GM18858 (cell line): ENCODE results near the gene SERHL2.
A peak's percentile ranks its signal among the peaks of the same experiment; 100 is the strongest.
"Not testable (repeated sequence)": the region's sequence is repeated elsewhere in the genome, so short reads cannot be mapped to it uniquely, and the experiment has no call there.

Experiments
- ATAC-seq: cut with Tn5 transposase; IDR thresholded peaks from one replicate; pipeline ENCODE4 v1.9.1; 2021; ENCODE audit not compliant: unreplicated experiment

The SERHL2 gene

GRCh38 chr22:42535082-42535731, 18.5 kb upstream of the SERHL2 start:
- ATAC-seq, result not testable (repeated sequence)

GRCh38 chr22:42536166-42536565, 17.6 kb upstream of the SERHL2 start:
- no peak for ATAC-seq

- not testable (repeated sequence) for ATAC-seq
Observed at GRCh38 chr22:42536634-42537033, 17.1 kb upstream of the SERHL2 start.

GRCh38 chr22:42537199-42537831, 16.4 kb upstream of the SERHL2 start:
- peak; percentile 38 for ATAC-seq

GRCh38 chr22:42539236-42539771, 14.5 kb upstream of the SERHL2 start:
- not testable (repeated sequence) for ATAC-seq

GRCh38 chr22:42544686-42545085, 9.1 kb upstream of the SERHL2 start:
- no peak for ATAC-seq

GRCh38 chr22:42547562-42547961, 6.2 kb upstream of the SERHL2 start:
- no peak for ATAC-seq

- not testable (repeated sequence) for ATAC-seq
Observed at GRCh38 chr22:42548126-42548525, 5.6 kb upstream of the SERHL2 start.

GRCh38 chr22:42548597-42549330, 5.0 kb upstream of the SERHL2 start:
- no peak for ATAC-seq

- no peak for ATAC-seq
Observed at GRCh38 chr22:42549331-42550060, 4.3 kb upstream of the SERHL2 start.

- not testable (repeated sequence) for ATAC-seq
Observed at GRCh38 chr22:42552294-42552647, 1.5 kb upstream of the SERHL2 start.

- ATAC-seq, result no peak
Observed at GRCh38 chr22:42560381-42560780, 6.6 kb downstream of the SERHL2 start.

- ATAC-seq, result no peak
Observed at GRCh38 chr22:42560781-42561180, 7.0 kb downstream of the SERHL2 start.

GRCh38 chr22:42561856-42562255, 8.1 kb downstream of the SERHL2 start:
- ATAC-seq, result no peak

GRCh38 chr22:42562279-42562678, 8.5 kb downstream of the SERHL2 start:
- ATAC-seq, result no peak

GRCh38 chr22:42562684-42563083, 8.9 kb downstream of the SERHL2 start:
- no peak for ATAC-seq

GRCh38 chr22:42563943-42564342, 10.2 kb downstream of the SERHL2 start:
- not testable (repeated sequence) for ATAC-seq

GRCh38 chr22:42564699-42565098, 10.9 kb downstream of the SERHL2 start:
- ATAC-seq, result no peak

GRCh38 chr22:42565956-42566355, 12.2 kb downstream of the SERHL2 start:
- ATAC-seq, result no peak

- ATAC-seq, result not testable (repeated sequence)
Observed at GRCh38 chr22:42567950-42568349, 14.2 kb downstream of the SERHL2 start.

GRCh38 chr22:42570580-42570979, 16.8 kb downstream of the SERHL2 start:
- ATAC-seq, result not testable (repeated sequence)
